ENCODE results near the gene DCBLD2. TPM values are rescaled to one million over a fixed set of nuclear protein-coding genes. Genes with fewer than 3 reads are reported as not detected.
A peak's percentile ranks its signal among the peaks of the same experiment; 100 is the strongest.

DCBLD2 gene
- total RNA-seq, 1 experiment from 2014 or later: 0.22 TPM

DNA sequence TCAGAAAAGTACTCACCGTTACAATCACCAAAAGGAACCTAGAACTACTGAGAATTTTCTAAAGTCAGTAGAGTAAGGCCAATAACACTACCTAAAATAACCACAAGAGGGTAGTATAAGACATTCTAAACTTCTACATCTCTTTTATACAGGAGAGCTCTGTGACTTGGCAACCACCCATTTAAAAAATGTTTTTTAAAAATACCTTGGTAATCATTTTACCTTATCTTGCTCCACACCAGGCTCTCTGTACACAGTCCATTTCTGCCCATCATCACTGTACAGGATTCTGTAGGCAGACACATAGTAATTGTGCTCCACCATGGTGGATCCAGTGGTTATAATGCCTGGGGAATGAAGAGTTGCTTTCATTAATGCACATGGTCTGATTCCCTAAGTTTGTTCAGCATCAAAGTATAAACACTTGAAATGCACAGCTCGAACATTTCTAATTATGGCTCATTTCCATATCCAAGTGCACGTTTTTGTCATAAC, 83.9 kb downstream of the DCBLD2 start:
- Histone ChIP-seq H3K27me3 (ENCODE audit: low read length) (no peaks in the 10 kb centered on the region), H3K9me2 (replicated peaks; ENCODE audit: insufficient read depth, low read length) (no peaks in the 10 kb centered on the region), H3K4me1 (ENCODE audit: low read length) (no peaks in the 10 kb centered on the region), H4K20me1 (ENCODE audit: insufficient read depth, low read depth, low read length) (no peaks in the 10 kb centered on the region), H2AFZ (ENCODE audit: low read length) (no peak overlapping the region), H3K27ac (ENCODE audit: low read length) (no peak overlapping the region), H3K9ac (ENCODE audit: low read length) (no peak overlapping the region), H3K36me3 (ENCODE audit: insufficient read depth, low read length) (no peaks in the 10 kb centered on the region), H3K4me3 (ENCODE audit: low read length) (no peak overlapping the region), H3K79me2 (ENCODE audit: low read length) (no peaks in the 10 kb centered on the region), H3K4me2 (ENCODE audit: low read depth, low read length, poor library complexity, severe bottlenecking) (no peak overlapping the region), H3K9me3 (ENCODE audit: low read length) (no peaks in the 10 kb centered on the region)
- peak; percentile 78 for DNase-seq

DNA sequence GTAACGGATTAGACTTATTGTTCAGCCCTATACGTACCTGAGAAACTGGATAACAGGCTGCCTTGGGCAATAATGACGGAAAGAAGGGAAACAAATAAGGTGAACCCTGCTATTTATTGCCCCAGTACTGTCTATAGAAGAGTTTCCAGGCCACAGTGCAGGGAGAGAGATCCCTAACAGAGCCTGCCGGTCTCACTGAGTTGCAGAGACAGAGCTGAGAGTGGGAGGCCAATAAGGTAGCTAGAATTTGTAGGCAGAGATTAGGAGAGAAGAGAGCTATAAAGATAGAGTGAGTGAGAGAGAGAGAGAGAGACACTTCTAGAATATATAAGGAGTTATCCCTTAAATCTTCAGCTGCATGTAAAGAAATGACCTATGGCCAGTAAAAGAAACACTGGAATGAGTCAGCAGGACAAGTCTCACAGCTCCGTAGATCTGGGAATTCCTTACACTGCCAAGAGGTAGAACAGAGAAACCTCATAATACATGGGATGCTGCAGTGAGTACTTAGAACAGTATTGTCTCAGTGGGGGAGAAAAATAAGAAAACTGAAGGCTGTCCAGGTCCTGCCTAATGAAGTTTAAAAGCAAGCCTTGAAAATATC, 86.6 kb downstream of the DCBLD2 start:
- Histone ChIP-seq H3K9ac (ENCODE audit: low read length) (no peak overlapping the region), H3K4me3 (ENCODE audit: low read length) (no peak overlapping the region), H3K9me2 (replicated peaks; ENCODE audit: insufficient read depth, low read length) (no peaks in the 10 kb centered on the region), H3K4me1 (ENCODE audit: low read length) (no peaks in the 10 kb centered on the region), H3K27me3 (ENCODE audit: low read length) (no peaks in the 10 kb centered on the region), H3K79me2 (ENCODE audit: low read length) (no peaks in the 10 kb centered on the region), H3K4me2 (ENCODE audit: low read depth, low read length, poor library complexity, severe bottlenecking) (no peak overlapping the region), H3K36me3 (ENCODE audit: insufficient read depth, low read length) (no peaks in the 10 kb centered on the region), H2AFZ (ENCODE audit: low read length) (no peak overlapping the region), H3K9me3 (ENCODE audit: low read length) (no peaks in the 10 kb centered on the region), H4K20me1 (ENCODE audit: insufficient read depth, low read depth, low read length) (no peaks in the 10 kb centered on the region), H3K27ac (ENCODE audit: low read length) (no peak overlapping the region)
- no peak for DNase-seq

DNA sequence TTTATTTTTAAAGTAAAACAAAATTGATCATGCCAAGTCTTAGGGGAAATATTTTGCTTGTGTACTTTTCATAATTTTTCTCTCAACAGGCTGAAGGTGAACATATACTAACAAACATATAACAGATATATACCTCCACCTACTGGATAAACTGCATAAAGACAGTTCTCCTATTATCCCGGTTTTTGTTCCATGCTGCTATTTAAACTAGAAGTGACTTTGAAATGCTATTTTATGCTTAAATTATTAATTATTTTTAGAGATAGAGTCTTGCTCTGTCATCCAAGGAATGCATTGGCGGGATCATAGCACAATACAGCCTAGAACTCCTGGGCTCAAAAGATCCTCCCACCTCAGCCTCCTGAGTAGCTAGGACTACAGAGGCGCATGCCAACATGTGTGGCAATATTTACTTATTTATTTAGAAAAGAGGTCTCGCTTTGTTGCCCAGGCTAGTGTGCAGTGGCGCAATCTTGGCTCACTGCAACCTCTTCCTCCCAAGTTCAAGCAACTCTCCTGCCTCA, 88.6 kb downstream of the DCBLD2 start:
- Histone ChIP-seq H3K9me3 (ENCODE audit: low read length) (no peaks in the 10 kb centered on the region), H3K27me3 (ENCODE audit: low read length) (no peaks in the 10 kb centered on the region), H3K4me1 (ENCODE audit: low read length) (no peaks in the 10 kb centered on the region), H3K27ac (ENCODE audit: low read length) (no peak overlapping the region), H3K79me2 (ENCODE audit: low read length) (no peaks in the 10 kb centered on the region), H3K9me2 (replicated peaks; ENCODE audit: insufficient read depth, low read length) (no peaks in the 10 kb centered on the region), H3K4me2 (ENCODE audit: low read depth, low read length, poor library complexity, severe bottlenecking) (no peak overlapping the region), H3K36me3 (ENCODE audit: insufficient read depth, low read length) (no peaks in the 10 kb centered on the region), H4K20me1 (ENCODE audit: insufficient read depth, low read depth, low read length) (no peaks in the 10 kb centered on the region), H3K9ac (ENCODE audit: low read length) (no peak overlapping the region), H3K4me3 (ENCODE audit: low read length) (no peak overlapping the region), H2AFZ (ENCODE audit: low read length) (no peak overlapping the region)
- peak; percentile 61 for DNase-seq

DNA sequence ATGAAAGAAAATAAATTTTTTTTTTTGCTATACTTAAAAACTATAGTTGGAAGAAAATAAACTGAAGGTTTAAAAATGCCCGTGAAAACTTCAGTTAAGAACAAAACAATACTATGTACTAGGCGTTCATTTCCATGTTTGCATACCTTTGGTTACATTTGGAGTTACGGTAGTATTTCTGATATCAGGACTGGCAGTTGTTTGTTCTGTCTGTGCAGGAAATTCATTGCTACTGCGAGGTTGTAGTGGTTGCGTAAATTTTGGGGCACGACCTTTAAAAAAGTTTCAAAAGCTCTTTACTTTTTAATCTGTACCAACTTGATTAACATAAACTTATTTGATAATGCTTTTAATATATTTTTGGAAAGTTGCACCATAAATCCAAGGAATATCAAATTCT, 90.4 kb downstream of the DCBLD2 start:
- Histone ChIP-seq H3K9me3 (ENCODE audit: low read length) (no peaks in the 10 kb centered on the region), H3K79me2 (ENCODE audit: low read length) (no peaks in the 10 kb centered on the region), H3K36me3 (ENCODE audit: insufficient read depth, low read length) (no peaks in the 10 kb centered on the region), H2AFZ (ENCODE audit: low read length) (no peak overlapping the region), H3K4me2 (ENCODE audit: low read depth, low read length, poor library complexity, severe bottlenecking) (no peak overlapping the region), H3K27ac (ENCODE audit: low read length) (no peak overlapping the region), H3K4me3 (ENCODE audit: low read length) (no peak overlapping the region), H3K9me2 (replicated peaks; ENCODE audit: insufficient read depth, low read length) (no peaks in the 10 kb centered on the region), H3K27me3 (ENCODE audit: low read length) (no peaks in the 10 kb centered on the region), H4K20me1 (ENCODE audit: insufficient read depth, low read depth, low read length) (no peaks in the 10 kb centered on the region), H3K9ac (ENCODE audit: low read length) (no peak overlapping the region), H3K4me1 (ENCODE audit: low read length) (no peaks in the 10 kb centered on the region)
- no peak for DNase-seq

DNA sequence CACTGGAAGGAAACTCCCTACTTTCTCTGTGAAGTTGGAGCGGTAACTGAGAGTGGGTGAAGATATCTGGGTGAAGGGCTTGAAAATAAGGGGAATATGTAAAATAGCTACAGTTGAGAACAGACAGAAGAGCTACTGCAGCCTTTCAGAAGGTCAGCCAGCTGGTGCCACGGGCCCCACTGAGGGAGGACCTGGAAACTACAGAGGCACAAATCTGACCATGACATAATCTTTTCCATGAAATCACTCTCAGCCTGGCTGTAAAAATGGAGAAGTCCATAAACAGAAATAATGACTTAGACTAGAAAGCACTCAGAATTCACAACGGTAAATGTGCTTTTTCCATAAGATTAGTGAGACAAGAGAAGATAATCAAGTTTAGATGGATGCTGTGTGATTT, 91.9 kb downstream of the DCBLD2 start:
- H3K9ac ChIP-seq (ENCODE audit: low read length): no peak overlapping the region
- no peak overlapping the region for H2AFZ ChIP-seq (ENCODE audit: low read length)
- no peak overlapping the region for H3K27ac ChIP-seq (ENCODE audit: low read length)
- no peaks in the 10 kb centered on the region for H3K79me2 ChIP-seq (ENCODE audit: low read length)
- H3K36me3 ChIP-seq (ENCODE audit: insufficient read depth, low read length): no peaks in the 10 kb centered on the region
- H3K4me2 ChIP-seq (ENCODE audit: low read depth, low read length, poor library complexity, severe bottlenecking): no peak overlapping the region
- no peaks in the 10 kb centered on the region for H3K9me2 ChIP-seq (replicated peaks; ENCODE audit: insufficient read depth, low read length)
- no peaks in the 10 kb centered on the region for H3K27me3 ChIP-seq (ENCODE audit: low read length)
- DNase-seq: no peak
- no peak overlapping the region for H3K4me3 ChIP-seq (ENCODE audit: low read length)
- H3K4me1 ChIP-seq (ENCODE audit: low read length): no peaks in the 10 kb centered on the region
- no peaks in the 10 kb centered on the region for H3K9me3 ChIP-seq (ENCODE audit: low read length)
- no peaks in the 10 kb centered on the region for H4K20me1 ChIP-seq (ENCODE audit: insufficient read depth, low read depth, low read length)

DNA sequence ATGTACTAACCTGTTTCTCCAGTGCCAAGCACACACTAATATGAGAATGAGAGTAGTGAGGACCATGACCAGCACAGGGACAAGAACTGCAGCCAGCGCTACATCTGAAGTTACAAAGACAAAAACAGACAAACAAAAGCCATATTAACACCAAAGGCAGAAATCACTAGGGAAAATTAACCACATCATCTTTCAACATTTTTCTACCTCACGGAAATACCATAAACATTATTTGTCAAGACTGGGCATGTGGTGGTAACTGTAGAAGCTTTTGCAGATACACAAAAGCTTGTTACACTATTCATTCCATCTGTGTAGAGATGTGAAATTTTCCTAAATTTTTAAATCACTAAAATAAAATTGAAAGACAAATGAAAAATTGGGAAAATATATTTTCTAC, 93.4 kb downstream of the DCBLD2 start:
- Histone ChIP-seq H3K79me2 (ENCODE audit: low read length) (no peaks in the 10 kb centered on the region), H4K20me1 (ENCODE audit: insufficient read depth, low read depth, low read length) (no peaks in the 10 kb centered on the region), H3K4me2 (ENCODE audit: low read depth, low read length, poor library complexity, severe bottlenecking) (no peak overlapping the region), H3K9ac (ENCODE audit: low read length) (no peak overlapping the region), H3K36me3 (ENCODE audit: insufficient read depth, low read length) (no peaks in the 10 kb centered on the region), H3K27me3 (ENCODE audit: low read length) (no peaks in the 10 kb centered on the region), H3K27ac (ENCODE audit: low read length) (no peak overlapping the region), H3K9me2 (replicated peaks; ENCODE audit: insufficient read depth, low read length) (no peaks in the 10 kb centered on the region), H2AFZ (ENCODE audit: low read length) (no peak overlapping the region), H3K4me1 (ENCODE audit: low read length) (no peaks in the 10 kb centered on the region), H3K9me3 (ENCODE audit: low read length) (no peaks in the 10 kb centered on the region), H3K4me3 (ENCODE audit: low read length) (no peak overlapping the region)
- no peak for DNase-seq

DNA sequence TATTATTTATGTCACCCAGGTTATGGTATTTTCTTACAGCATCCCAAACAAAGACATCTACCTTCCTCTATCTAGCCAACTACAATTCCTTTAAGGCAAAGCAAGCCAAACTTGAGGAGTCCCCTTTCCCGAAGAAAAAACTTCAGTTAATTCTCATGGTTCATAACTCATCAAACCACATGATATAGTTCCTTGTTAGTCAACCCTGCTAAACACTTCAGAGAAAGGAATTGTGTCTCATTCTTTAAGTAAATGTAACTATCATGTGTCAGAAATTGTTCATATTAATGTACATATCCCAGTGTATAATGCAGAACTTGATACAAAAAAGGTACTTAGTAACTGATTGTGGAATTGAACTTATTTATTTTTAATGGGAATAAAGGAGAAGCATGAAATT, 93.9 kb downstream of the DCBLD2 start:
- Histone ChIP-seq H3K79me2 (ENCODE audit: low read length) (no peaks in the 10 kb centered on the region), H2AFZ (ENCODE audit: low read length) (no peak overlapping the region), H3K36me3 (ENCODE audit: insufficient read depth, low read length) (no peaks in the 10 kb centered on the region), H4K20me1 (ENCODE audit: insufficient read depth, low read depth, low read length) (no peaks in the 10 kb centered on the region), H3K9me2 (replicated peaks; ENCODE audit: insufficient read depth, low read length) (no peaks in the 10 kb centered on the region), H3K4me2 (ENCODE audit: low read depth, low read length, poor library complexity, severe bottlenecking) (no peak overlapping the region), H3K4me1 (ENCODE audit: low read length) (no peaks in the 10 kb centered on the region), H3K27me3 (ENCODE audit: low read length) (no peaks in the 10 kb centered on the region), H3K9me3 (ENCODE audit: low read length) (no peaks in the 10 kb centered on the region), H3K4me3 (ENCODE audit: low read length) (no peak overlapping the region), H3K27ac (ENCODE audit: low read length) (no peak overlapping the region), H3K9ac (ENCODE audit: low read length) (no peak overlapping the region)
- DNase-seq: no peak

DNA sequence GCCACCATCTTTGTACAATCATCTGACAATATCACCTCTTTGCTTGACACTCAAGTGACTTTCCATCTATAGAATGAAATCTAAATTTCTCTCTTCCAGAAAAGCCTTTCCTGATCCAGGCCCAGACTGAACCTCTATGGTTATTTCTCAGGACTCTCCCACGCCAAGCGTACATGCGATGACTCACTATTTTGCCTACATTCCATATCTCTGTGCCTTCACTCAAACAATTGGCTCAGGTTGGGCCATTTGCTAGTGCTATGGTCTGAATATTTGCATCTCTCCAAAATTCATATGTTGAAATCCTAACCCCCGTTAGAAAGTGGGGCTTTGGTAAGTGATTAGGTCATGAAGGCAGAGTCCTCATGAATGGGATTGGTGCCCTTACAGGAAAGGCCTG, 94.5 kb downstream of the DCBLD2 start:
- Histone ChIP-seq H3K27ac (ENCODE audit: low read length) (no peak overlapping the region), H3K4me1 (ENCODE audit: low read length) (no peaks in the 10 kb centered on the region), H3K4me3 (ENCODE audit: low read length) (no peak overlapping the region), H3K9me3 (ENCODE audit: low read length) (no peaks in the 10 kb centered on the region), H3K27me3 (ENCODE audit: low read length) (no peaks in the 10 kb centered on the region), H4K20me1 (ENCODE audit: insufficient read depth, low read depth, low read length) (no peaks in the 10 kb centered on the region), H2AFZ (ENCODE audit: low read length) (no peak overlapping the region), H3K4me2 (ENCODE audit: low read depth, low read length, poor library complexity, severe bottlenecking) (no peak overlapping the region), H3K79me2 (ENCODE audit: low read length) (no peaks in the 10 kb centered on the region), H3K9ac (ENCODE audit: low read length) (no peak overlapping the region), H3K9me2 (replicated peaks; ENCODE audit: insufficient read depth, low read length) (no peaks in the 10 kb centered on the region), H3K36me3 (ENCODE audit: insufficient read depth, low read length) (no peaks in the 10 kb centered on the region)
- no peak for DNase-seq
